ENCODE results near the gene AGTR1.
"Not testable (repeated sequence)": the region's sequence is repeated elsewhere in the genome, so short reads cannot be mapped to it uniquely, and the experiment has no call there.

The AGTR1 gene

DNA sequence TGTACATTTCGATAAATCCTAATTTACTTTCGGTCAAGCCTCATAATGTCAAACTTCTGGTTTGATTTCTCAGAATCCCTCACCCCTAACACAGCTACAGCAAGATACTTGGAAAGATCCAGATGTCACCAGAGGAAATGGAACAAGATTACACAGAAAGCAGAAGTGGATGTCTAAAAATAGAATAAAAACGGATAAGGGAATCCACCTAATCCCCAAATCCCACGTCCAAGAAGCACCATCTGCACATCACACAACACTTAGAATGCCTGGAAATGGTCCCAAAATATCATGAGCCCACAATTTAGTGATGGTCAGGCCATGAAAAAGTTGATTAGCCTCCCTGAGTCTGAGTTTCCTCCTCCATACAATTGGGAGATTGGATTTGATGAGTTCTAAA, 61.7 kb downstream of the AGTR1 start:
- no peak for DNase-seq

DNA sequence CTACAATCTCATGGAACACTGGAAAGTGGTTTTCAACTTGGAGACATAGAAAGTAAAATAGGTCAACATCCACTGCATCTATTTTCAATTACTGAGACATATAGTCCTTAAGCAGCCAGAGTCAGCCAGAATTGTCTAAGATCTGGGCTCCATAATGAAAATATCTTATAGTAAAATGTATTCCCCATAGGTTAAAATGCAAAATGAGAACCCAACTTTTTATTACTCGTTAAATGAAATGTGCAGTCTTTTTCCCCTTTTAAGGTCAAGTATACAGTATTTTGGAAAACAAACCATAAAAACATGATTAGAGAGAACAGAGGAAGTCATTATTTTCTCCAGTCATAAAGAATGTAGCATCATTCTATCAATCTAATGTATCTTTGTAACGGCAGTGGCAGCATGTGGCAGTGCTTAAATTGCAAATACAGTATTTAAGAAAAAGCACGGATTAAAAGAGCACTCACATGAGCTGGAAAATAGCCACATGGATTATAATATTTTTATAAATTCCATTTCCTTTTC, 65.5 kb downstream of the AGTR1 start:
- no peak for DNase-seq

DNA sequence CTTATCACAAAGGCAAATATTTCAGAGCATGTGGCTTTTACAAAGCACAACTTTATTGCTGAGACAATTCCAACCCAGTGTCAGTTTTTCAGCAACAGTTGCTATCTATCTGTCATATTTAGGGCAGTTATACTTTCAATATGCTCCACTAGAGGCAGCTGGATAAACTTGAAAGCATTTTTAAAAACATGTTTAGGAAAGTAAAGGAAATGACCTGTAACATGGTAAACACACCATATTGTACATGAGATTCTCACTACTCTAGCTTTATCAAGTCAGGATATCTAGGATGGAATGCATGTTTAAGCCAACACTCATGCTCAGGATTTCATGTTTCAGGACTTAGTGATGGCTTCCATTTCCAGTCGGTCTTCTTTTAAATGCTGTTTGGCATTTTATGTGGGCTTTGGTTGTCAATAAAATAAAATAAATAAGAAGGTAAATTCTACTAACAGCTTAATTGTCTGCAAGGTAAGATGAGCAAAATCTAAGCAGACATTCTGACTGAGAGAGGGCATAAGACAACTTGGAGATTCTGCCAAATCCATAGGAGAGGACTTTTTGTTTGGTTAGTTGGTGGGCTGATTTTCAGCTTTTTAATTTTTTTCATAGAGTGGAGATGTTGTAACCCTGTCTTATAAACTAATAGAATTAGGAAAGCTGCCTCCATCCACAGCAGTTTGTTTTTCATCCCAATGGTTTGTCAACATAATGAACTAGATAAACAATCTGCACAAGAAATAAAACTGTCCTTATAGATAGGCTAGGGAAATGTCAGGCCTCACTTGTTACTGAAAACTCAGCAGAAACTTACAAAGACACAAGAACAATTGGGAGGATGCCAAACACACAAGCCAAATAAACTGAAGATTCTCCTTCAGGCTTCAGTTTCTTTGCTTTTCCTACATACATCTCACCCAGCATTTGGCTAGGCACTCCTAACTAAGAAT, 66.6 kb downstream of the AGTR1 start:
- no peak for DNase-seq

DNA sequence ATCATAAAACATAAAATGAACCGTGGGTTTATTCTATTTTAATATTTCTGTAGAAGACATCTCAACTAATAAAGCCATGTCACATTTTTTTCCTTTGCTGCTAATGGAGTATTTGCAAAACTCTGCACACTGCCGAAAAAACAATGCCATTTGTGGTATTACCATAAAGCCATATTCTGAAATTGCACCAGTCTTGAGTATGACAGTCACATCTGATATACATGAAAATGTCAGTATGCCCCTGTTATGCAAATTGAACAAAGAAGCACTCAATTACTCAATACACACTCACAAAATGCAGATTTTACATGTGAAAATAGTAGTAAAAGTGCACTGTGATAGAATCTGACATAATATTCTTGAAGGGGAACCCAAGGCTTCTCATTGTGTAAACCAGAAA, 74.7 kb downstream of the AGTR1 start:
- DNase-seq, result no peak

DNA sequence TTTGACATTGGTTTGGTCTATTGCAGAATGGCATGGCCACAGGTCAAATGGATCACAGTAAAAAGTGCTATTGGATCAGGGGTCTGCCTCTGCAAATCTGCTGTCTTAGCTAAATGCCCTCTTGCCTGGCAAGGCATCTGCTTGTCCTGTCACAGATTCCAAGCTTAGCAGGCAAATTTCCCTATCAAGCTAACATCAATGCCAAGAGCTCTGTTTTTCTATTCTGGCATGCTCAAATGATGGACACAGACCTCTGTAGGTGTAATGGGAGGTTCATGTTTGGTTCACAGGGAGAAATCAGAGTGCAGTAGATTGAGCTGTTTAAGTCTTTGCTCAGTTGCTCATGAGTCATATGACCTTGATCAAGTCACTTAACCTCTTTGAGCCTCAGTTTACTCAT, 75.1 kb downstream of the AGTR1 start:
- DNase-seq, result no peak

DNA sequence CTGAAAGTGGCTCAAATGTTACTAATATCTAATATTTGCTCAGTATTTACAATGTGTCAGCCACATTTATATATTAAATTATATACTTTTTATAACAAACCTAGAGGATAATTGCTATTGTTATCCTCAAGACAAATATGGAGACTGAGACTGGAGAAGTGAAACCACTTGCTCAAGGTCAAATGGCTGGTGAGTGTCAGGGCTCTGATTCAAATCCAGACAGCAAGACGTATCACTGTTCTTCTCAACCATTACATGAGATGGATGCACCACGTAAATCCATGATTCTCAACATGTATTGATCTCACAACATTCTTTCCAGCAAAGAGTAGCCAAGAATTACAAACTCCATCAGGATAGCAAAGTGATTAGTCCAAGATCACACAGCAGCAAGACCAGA, 76.1 kb downstream of the AGTR1 start:
- DNase-seq, result no peak

DNA sequence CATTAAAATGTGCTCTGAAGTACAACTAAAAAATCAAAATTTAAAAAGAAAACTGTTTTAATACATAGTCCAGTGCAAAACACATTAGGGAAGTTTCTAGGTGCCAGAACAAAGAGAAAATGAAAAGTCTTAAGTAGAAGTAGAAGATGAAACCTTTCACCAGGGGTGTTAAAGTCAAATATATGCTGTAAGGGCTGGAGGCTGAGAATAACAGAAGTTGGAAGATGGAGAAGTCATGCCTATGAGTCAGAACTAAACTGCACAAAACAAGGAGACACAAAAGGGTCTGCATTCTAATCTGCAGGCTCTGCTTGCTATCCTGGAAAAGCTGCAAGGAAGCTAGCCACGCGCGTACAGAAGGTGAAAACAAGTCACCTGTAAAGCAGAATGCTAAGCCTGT, 81.2 kb downstream of the AGTR1 start:
- no peak for DNase-seq

DNA sequence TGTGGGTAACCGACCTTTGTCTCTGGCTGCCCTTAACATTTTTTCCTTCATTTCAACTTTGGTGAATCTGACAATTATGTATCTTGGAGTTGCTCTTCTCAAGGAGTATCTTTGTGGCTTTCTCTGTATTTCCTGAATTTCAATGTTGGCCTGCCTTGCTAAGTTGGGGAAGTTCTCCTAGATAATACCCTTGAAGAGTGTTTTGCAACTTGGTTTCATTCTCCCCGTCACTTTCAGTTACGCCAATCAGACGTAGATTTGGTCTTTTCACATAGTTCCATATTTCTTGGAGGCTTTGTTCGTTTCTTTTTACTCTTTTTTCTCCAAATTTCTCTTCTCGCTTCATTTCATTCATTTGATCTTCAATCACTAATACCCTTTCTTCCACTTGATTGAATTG, 87.3 kb downstream of the AGTR1 start:
- not testable (repeated sequence) for DNase-seq

DNA sequence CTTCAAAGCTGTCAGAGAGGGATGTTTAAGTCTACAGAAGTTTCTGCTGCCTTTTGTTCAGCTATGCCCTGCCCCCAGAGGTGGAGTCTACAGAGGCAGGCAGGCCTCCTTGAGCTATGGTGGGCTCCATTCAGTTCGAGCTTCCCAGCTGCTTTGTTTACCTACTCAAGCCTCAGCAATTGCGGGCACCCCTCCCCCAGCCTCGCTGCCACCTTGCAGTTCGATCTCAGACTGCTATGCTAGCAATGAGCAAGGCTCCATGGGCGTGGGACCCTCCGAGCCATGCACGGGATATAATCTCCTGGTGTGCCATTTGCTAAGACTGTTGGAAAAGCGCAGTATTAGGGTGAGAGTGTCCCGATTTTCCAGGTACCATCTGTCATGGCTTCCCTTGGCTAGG, 88.5 kb downstream of the AGTR1 start:
- not testable (repeated sequence) for DNase-seq

DNA sequence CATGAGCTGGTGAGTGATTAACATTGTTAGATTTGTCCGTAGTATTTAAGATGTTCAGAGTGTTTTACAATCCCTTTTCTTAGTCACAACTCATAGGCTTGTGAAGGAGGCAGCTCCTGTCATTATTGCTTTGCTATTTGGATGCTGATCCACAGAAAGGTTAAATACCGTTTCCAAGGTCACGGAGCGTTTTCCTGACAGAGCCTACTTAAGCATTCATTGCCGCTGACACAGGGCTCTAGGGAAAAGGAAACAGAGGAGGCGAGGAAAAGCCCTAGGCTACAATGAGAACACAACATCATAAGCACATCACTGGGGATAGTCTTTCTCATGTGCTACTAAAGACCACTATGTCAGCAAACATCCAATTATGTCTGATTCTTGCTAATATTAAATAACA, 91.4 kb downstream of the AGTR1 start:
- no peak for DNase-seq

DNA sequence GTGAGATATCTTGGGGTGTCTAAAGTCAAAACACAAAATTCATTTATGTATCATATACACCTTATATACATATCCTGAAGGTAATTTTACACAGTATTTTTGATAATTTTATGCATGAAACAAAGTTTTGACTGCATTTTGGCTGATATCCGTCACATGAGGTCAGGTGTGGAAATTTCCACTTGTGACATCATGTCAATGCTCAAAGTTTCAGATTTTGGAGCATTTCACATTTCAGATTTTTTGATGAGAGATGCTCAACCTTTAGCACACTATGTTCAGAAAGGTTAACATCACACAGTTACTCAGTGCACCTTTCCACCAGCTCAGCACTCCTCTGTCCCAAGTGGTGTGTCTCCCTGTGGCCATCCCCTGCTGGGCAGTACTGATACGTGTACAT, 92.2 kb downstream of the AGTR1 start:
- DNase-seq, result no peak

DNA sequence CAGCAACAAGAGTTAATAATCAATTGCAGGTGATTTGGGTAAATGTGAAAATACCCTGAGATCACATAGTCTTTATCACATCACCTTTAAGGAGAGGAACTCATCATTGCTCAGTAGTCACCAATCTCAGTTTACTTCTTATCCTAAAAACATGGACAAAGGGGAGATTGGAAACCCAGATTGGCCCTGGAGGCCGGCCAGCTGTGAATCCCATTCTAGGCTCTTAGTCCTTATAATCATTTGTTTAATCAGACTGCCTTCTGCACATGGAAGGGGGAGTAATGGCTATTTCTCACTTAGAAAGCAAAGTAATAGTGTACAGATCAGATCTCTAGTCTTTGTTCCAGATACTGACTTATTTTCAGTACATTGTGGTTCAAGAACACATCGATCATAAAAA, 92.7 kb downstream of the AGTR1 start:
- DNase-seq, result no peak

DNA sequence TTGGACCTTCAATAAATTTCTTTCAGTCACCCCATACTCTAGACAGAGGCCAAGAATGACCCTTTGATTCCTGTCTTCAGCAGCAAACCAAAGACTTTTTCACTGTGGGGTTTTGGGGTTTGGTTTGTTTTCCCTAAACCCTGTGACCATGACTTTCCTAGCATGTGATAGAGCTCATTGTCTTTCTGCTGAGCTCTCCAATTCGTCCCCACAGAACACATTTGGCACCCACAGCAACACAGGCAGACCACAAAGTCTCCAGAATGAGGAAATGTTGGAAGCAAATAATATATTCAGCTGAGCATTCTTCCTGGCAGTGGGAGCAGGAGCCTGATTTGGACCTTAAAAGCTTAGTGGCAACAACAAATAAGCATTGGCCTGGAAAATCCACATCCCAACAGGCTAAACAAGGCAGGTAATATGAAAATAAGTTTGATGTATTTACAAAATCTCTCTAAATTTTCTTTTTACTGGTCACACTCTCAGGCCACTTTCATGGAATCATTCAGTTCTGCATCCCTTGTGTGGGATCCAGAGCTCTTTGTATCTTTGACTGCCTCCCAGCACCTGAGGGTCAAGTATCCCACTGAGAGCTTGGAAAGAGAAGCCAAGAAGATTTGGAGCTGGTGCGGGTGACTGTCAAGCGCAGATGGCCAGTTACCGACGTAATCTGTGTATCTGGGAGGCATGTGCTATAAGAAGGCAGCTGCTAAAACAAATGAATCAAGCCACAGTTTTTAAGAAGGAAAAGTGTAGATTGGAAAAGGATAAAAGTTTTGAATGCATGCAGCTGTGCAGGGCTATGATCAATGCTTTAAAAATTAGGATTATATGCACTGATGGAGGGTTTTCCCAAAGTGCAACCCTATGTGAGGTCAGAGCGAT, 93.4 kb downstream of the AGTR1 start:
- no peak for DNase-seq

DNA sequence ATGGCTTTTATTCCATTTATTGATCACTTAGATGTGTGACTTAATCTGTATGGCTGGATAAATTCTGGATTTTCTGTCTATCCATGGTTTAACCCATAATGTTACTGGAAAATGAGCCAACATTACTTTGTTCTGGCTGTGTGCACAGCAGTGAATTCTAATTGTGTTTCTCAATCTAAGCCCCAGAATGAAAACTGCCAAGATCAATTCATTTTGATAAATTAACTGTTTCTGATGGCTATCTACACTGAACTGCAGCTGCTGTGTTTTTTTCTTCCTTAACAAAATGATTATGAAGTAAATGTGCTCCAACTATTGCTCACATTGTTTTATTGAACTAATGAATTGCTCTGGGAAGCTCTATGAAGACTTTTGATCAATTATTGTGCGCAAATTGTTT, 94.2 kb downstream of the AGTR1 start:
- no peak for DNase-seq

DNA sequence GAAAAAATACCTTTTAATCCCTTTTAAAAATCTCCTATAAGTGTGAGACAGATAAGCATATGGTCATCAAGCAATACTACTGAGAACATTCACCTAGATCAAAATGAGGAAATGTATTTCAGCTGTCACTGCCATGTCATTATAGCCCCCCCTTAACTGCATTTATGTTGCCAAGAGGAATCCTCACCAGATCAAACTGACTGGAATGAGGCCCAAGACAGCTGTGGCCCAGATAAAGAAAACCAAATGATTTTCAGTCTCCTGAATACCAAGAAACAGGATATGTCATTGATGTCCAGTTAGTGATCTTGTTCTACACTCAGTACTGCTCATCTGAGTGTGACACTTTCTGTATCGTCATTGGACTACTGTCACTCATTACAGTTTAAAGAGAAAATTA, 94.8 kb downstream of the AGTR1 start:
- DNase-seq, result no peak

Data from CD4-positive, alpha-beta T cell treated with Interleukin-1 beta for 1 hour (primary cell).